HG03565 (cell line): ENCODE results near the gene GRB2.
"Not testable (repeated sequence)": the region's sequence is repeated elsewhere in the genome, so short reads cannot be mapped to it uniquely, and the experiment has no call there.

Experiments used
- ATAC-seq: cut with Tn5 transposase; IDR thresholded peaks from one replicate; pipeline ENCODE4 v1.9.1; 2021; ENCODE audit warnings: mild to moderate bottlenecking, moderate library complexity; ENCODE audit not compliant: unreplicated experiment

The GRB2 gene

DNA sequence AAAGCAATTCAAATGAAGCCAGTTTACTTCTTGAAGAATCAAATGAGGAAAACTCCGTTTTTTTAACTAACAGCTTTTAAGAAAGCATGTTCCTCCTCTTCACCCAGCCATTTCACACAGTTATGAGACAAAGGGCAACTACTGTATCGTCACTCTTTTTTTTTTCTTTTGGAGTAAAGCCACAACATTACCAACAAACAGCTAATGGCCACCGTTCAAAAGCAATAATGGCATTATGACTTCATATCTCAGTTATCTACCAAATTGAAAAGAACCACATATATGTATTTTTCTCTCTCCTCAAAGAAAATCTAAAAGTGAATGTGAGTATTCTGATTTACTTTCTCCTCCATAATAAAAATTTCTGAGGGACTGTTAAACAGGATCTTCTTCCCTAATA is 14.5 kb downstream of the GRB2 start:
- no peak for ATAC-seq

DNA sequence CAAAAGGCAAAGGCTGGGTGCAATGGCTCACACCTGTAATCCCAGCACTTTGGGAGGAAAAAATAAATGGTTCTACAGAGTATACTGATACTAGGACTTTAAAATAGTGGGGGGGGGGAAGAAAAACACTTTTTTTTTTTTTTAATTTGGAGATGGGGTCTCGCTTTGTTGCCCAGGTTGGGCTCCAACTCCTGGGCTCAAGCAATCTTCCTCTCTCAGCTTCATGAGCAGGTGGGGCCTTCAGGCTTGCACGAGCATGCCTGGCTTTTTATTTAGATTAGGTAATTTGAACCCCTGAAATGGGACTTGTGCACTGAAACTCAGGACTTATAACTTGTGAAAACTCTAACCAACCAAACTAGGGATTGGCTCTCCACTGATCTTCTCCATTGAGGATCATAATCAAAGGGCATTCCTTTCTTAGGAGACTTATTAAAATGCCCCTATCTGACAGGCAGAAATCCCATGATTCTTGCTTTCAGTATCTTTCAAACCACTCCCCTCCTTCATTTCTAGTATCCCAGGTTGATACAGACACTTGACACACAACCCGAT is 16.9 kb downstream of the GRB2 start:
- ATAC-seq = no peak

- no peak for ATAC-seq
These were observed 17.7 kb downstream of the GRB2 start for GRCh38 chr17:75387771-75388170.

GRCh38 chr17:75386430-75386829 is 19.0 kb downstream of the GRB2 start:
- ATAC-seq = no peak

DNA sequence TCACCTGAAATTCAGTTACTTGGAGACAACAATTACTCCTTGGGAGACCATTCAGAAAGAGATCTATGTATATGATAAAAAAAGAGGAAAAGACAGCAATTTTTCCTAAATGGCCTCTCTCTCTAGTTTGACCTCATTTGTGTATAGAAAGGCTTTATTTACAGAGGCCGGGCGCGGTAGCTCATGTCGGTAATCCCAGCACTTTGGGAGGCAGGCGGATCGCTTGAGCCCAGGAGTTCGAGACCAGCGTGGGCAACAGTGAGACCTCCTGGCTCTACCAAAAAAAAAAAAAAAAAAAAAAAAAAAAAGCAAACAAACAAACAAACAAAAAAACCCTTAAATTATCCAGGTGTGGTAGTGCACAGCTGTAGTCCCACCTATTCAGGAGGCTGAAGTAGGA is 20.7 kb downstream of the GRB2 start:
- ATAC-seq = no peak

DNA sequence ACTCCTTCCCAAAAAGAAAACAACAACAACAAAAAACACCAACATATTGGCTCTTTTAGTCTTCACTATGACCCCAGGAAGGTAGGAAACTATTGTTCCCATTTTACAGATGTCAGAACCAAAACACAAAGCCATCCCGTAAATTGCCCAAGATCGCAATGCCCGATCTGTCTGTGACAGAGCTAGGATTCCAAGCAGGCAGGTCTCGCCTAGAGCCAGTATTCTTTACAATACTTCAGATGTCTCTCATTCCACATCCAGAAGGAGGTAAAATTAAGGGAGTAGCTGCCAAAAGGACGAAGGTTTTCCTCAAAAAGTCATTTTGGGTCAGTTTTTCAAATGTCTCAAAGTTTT is 21.7 kb downstream of the GRB2 start:
- ATAC-seq = no peak

DNA sequence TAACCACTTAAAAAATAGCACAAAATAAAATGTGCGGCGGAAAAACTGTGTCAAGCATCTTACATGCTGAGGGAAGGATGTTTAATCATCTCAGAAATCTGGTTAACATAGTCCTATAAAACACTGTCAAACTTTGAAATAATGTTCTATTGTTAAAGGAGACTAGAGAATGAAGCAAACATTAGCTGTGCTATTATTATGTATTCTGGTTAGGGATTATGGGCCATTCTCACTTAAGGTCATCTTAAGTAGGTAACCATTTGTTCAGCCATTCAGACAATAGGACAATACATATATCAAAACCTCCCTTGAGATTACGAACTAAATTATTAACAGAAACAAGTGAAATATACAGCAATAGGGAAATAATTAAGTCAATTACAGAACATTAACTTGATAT is 24.7 kb downstream of the GRB2 start:
- no peak for ATAC-seq

GRCh38 chr17:75380315-75380714 is 25.2 kb downstream of the GRB2 start:
- no peak for ATAC-seq

DNA sequence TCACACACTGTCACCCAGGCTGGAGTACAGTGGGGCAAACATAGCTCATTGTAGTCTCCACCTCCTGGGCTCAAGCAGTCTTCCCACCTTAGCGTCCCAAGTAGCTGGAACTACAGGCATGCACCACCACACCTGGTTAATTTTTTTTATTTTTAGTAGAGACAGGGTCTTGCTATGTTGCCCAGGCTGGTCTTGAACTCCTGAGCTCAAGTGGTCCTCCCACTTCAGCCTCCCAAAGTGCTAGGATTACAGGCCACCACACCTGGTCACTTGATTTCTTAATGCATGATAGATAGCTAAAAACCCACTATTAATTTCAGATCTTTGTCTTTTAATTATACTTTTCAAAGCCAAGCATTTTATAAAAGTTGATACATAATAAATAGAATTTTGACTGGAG is 26.1 kb downstream of the GRB2 start:
- not testable (repeated sequence) for ATAC-seq

DNA sequence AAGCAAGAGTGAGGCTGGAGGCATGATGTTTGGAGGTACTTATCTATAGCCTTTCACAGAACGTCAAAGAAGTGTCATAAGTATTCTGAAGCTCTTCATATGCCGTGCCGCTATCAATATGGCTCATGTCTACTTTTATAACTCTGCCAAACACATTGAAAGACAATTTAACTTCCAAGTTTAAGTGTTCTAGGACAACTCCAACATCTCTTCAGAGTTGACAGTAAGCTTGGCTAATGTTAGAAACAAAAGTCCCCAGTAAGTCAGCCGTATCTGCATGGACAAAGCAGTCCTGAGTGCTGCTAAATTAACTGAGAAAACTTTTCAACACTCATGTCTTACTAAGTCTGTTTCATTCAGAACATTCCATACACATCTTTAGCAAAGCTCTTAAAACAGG is 32.2 kb downstream of the GRB2 start:
- ATAC-seq = no peak

DNA sequence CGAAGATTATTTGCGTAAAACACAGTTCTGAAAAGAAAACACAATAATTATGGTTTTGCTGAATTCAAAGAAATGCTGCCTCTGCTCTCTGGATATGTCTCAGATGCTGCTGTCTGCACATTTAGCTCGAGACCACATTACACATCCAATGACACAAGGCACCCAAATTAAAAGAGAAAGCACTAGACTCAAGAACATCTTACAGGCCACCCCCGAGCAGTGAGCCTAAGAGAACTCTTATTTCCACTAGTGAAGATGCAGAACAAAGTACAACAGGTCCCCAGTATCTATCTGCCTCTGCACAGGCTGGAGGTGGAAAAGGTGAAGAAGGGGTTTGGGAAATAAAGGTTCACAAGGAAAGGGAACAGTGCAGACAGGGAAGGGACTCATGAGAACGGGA is 33.5 kb downstream of the GRB2 start:
- ATAC-seq = no peak

DNA sequence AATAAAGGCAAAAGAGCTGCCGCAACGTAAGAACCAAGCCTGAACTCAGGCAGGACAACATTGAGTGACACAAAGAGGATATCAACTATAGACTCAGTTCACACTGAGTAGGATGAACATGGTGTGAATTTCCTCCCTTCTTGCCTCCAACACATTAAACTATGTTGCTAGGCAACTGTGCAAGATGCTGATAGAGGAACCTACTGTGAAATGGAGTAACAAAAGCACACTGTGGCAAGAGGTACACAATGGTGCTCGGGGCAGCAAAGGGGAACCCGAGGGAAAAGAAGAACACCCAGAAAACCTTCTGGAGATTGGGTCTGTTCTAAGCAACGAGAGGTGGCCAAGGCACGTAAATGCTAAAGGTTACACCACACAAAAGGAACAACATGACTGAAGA is 34.1 kb downstream of the GRB2 start:
- no peak for ATAC-seq

DNA sequence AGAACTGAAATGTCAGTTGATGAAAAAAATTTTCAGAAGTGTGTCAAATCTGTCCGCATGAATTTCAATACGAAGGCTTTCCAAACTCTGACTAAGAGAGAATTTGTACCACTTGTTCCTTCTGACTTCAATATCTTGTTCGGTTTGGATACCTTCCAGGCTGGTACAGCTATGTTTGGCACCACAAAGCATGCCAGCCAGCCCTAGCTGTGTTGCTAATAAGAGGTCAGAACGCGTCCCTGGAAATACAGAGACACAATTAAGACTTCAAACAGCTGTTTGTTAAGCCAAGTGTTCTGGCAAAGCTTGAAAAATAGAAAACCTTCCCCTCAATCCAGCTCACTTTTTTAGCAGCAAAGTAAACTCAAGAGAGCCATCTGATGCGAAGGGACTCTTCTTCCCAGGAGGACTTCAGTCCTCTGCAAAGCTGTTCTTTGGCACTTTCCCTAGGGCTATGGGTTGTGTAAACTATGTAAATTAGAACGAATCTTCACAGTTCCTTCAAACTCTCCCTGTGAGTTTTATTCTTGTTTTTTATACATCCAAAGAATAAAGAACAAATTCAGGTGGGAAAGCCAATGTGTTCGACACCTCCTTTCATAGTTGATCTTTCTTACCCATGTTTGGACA is 35.1 kb downstream of the GRB2 start:
- ATAC-seq = no peak

DNA sequence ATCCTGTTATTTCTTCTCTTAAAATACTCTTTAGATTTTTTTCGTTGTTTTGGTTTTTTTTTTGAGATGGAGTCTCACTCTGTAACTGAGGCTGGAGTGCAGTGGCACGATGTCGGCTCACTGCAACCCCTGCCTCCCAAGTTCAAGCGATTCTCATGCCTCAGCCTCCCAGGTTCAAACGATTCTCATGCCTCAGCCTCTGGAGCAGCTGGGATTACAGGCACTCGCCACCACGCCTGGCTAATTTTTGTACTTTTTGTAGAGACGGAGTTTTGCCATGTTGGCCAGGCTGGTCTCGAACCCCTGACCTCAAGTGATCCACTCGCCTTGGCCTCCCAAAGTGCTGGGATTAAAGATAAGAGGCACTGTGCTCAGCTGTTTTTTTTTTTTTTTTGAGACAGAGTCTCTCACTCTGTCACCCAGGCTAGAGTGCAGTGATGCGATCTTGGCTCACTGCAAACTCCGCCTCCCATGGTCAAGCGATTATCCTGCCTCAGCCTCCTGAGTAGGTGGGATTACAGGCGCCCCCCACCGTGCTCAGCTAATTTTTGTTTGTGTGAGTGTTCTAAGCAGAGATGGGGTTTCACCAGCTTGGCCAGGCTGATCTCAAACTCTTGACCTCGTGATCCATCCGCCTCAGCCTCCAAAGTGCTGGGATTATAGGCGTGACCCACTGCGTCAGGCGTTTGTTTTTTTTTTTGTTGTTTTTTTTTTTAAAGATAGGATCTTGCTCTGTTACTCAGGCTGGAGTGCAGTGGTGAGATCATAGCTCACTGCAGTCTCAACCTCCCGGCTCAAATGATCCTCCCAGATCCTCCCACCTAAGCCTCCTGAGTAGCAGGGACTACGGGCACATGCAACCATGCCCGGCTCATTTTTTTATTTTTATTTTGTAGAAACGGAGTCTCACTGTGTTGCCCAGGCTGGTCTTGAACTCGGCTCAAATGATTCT is 37.4 kb downstream of the GRB2 start:
- ATAC-seq = not testable (repeated sequence)

DNA sequence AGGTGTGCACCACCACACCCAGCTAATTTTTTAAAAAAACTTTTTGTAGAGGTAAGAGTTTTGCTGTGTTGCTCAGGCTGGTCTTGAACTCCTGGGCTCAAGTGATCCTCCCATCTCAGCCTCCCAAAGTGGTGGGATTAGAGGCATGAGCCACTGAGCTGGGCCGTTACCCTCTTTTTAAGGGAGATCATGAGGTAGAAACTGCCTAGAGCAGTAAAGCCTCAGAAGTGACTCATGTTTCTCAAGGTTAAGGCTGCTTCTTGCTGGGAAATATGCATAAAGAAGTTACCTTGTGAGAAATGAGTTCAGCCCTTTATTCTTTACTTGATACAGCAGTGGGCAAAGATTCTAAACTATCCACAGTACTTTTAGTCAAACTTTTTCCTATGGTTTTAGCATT is 38.2 kb downstream of the GRB2 start:
- ATAC-seq = no peak

DNA sequence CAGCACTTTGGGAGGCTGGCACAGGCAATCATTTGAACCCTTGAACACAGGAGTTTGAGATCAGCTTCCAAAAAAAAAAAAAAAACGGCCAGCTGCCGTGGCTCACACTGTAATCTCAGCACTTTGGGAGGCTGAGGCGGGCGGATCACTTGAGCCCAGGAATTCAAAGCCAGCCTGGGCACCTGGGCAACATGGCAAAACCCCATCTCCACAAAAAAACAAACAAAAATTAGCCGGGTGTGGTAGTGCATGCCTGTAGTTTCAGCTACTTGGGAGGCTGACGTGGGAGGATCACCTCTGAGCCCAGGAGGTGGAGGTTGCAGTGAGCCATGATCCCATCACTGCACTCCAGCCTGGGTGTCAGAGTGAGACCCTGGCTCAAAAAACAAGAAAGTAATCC is 39.0 kb downstream of the GRB2 start:
- ATAC-seq = no peak

DNA sequence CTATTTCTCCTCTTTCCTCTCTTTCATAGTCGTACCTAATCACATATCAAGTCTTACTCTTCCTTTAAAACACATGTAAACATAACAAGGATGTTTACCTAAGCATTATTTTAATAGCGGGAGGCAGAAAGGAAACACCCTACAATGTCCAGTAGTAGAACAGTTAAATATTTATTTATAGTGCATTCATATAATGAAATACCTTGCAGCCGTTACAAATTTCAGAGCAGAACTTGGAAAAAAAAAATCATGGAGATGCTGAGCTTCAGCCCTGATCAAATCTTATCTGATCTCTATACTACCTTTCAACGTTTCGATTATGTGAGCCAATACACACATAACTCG is 39.6 kb downstream of the GRB2 start:
- ATAC-seq = no peak

GRCh38 chr17:75365009-75365930 is 40.2 kb downstream of the GRB2 start:
- ATAC-seq = no peak

GRCh38 chr17:75364078-75364477 is 41.4 kb downstream of the GRB2 start:
- no peak for ATAC-seq

- no peak for ATAC-seq
These were observed 43.5 kb downstream of the GRB2 start for GRCh38 chr17:75361996-75362395.

GRCh38 chr17:75361344-75361743 is 44.1 kb downstream of the GRB2 start:
- no peak for ATAC-seq
